Osteocyte (in vitro differentiated cells): Measurements from ENCODE around the gene GRID1. TPM values are rescaled to one million over a fixed set of nuclear protein-coding genes. Genes with fewer than 3 reads are reported as not detected.
"Not testable (repeated sequence)": the region's sequence is repeated elsewhere in the genome, so short reads cannot be mapped to it uniquely, and the experiment has no call there.

Source experiments
- DNase-seq: peaks from one replicate; pipeline ENCODE4 v3.0.0; 2021; ENCODE audit warnings: mixed read lengths; ENCODE audit not compliant: unreplicated experiment; ENCODE audit errors: extremely low spot score
- H3K27ac Mint-ChIP-seq: one replicate; pipeline ENCODE4 v1.8.0; 2021; ENCODE audit warnings: mild to moderate bottlenecking, mixed read lengths; ENCODE audit not compliant: unreplicated experiment
- H3K27me3 Mint-ChIP-seq: one replicate; pipeline ENCODE4 v1.8.0; 2021; ENCODE audit warnings: mixed read lengths; ENCODE audit not compliant: unreplicated experiment
- H3K36me3 Mint-ChIP-seq: one replicate; pipeline ENCODE4 v1.8.0; 2021; ENCODE audit warnings: mixed read lengths; ENCODE audit not compliant: unreplicated experiment
- H3K4me1 Mint-ChIP-seq: one replicate; pipeline ENCODE4 v1.8.0; 2021; ENCODE audit warnings: mixed read lengths; ENCODE audit not compliant: unreplicated experiment
- H3K4me3 Mint-ChIP-seq: one replicate; pipeline ENCODE4 v1.8.0; 2021; ENCODE audit warnings: mild to moderate bottlenecking, moderate library complexity, mixed read lengths; ENCODE audit not compliant: unreplicated experiment
- H3K9me3 Mint-ChIP-seq: one replicate; pipeline ENCODE4 v1.8.0; 2021; ENCODE audit warnings: mixed read lengths; ENCODE audit not compliant: unreplicated experiment
- total RNA-seq: library from RNA; stranded (reverse); gene quantifications from 2 replicates; pipeline ENCODE4 v1.2.1, GENCODE V29; 2021
- TF ChIP-seq, protein P1 (sequence below): fragments of 200-600 bp; sonication (generic); IDR thresholded peaks from 2 replicates; pipeline ENCODE4 v1.5.0; 2021; ENCODE audit warnings: antibody characterized with exemption, mild to moderate bottlenecking, moderate library complexity

Gene GRID1
- total RNA-seq, 1 donor from 2014 or later = 0.11 TPM

DNA sequence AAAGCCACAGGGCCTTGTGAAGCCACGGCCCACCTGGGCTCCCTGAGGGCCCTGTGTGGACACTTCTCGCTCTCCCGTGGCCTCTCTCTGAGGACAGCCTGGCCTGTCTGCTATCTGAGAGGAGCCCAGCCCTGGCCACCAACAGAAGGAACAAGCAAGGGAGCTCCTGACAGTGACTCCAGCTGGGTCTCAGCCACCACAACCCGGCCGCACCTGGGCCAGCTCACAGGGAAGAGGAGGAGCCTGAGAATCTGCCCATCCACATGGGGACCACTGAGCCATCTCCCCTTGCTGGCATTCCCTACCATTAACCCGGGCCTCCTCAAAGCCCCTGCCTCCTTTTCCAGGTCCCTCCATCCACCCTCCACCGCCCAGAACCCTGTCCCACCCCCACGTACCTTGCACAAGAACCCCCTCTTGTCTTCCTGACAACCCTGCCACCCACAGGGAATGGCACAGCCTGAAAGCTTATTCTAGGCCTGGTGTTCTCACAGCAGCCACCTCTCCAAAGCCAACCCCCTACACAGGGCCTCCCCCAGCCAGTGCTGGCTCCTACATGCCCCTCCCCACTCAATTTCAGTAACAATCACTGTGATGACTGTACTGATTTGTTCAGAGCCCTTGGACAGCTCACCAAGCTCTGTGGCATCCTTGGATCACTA is 120.2 kb downstream of the GRID1 start:
- no peak overlapping the region for H3K4me3 Mint-ChIP-seq
- no peak for DNase-seq
- H3K9me3 Mint-ChIP-seq = no peaks in the 10 kb centered on the region
- H3K27me3 Mint-ChIP-seq = no peaks in the 10 kb centered on the region
- H3K4me1 Mint-ChIP-seq = no peaks in the 10 kb centered on the region
- TF ChIP-seq, protein P1, sequence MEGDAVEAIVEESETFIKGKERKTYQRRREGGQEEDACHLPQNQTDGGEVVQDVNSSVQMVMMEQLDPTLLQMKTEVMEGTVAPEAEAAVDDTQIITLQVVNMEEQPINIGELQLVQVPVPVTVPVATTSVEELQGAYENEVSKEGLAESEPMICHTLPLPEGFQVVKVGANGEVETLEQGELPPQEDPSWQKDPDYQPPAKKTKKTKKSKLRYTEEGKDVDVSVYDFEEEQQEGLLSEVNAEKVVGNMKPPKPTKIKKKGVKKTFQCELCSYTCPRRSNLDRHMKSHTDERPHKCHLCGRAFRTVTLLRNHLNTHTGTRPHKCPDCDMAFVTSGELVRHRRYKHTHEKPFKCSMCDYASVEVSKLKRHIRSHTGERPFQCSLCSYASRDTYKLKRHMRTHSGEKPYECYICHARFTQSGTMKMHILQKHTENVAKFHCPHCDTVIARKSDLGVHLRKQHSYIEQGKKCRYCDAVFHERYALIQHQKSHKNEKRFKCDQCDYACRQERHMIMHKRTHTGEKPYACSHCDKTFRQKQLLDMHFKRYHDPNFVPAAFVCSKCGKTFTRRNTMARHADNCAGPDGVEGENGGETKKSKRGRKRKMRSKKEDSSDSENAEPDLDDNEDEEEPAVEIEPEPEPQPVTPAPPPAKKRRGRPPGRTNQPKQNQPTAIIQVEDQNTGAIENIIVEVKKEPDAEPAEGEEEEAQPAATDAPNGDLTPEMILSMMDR = no peak
- no peaks in the 10 kb centered on the region for H3K36me3 Mint-ChIP-seq
- no peak overlapping the region for H3K27ac Mint-ChIP-seq

GRCh38 chr10:86245015-86245394 is 121.6 kb downstream of the GRID1 start:
- TF ChIP-seq, protein P1 = no peak
- no peak for DNase-seq
- no peaks in the 10 kb centered on the region for H3K27me3 Mint-ChIP-seq
- no peaks in the 10 kb centered on the region for H3K36me3 Mint-ChIP-seq
- H3K9me3 Mint-ChIP-seq = no peaks in the 10 kb centered on the region
- H3K27ac Mint-ChIP-seq = no peak overlapping the region
- H3K4me3 Mint-ChIP-seq = no peak overlapping the region
- H3K4me1 Mint-ChIP-seq = no peaks in the 10 kb centered on the region

DNA sequence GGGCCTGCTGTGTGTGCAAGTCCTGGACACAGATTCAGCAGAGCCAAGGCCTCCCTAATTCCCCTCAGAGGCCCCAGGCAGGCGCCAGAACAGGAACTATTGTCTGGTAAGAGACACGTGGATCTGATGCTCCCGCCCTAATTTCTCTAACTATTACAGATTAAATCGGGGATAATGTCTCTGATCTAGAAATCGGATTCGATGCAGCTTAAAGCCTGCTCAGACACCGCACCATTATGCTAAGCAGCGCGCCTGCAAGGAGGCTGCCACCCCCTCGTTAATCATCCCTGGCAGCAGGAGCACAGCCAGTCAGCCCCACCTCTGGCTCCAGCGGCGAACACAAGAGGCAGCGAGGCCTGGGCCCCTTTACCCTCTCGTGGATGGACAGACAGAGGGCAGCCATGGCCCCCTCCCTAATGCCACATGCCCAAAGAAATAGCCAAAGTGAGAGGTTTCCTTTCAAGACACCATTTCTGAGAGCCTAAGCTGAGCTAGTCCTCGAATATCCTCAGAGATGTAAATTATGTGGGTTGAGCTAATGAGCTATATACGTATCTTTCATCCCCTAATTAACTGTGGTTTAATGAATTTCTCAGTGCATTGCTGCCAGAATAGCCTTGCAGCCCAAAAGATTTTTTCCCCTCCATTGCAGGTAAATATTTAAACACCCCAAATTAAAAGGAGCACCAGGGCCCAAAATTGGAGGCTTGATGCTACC is 122.1 kb downstream of the GRID1 start:
- no peak for DNase-seq
- Mint-ChIP-seq H3K9me3 (no peaks in the 10 kb centered on the region), H3K4me1 (no peaks in the 10 kb centered on the region), H3K27me3 (no peaks in the 10 kb centered on the region), H3K27ac (no peak overlapping the region), H3K36me3 (no peaks in the 10 kb centered on the region), H3K4me3 (no peak overlapping the region)
- TF ChIP-seq, protein P1 = no peak

DNA sequence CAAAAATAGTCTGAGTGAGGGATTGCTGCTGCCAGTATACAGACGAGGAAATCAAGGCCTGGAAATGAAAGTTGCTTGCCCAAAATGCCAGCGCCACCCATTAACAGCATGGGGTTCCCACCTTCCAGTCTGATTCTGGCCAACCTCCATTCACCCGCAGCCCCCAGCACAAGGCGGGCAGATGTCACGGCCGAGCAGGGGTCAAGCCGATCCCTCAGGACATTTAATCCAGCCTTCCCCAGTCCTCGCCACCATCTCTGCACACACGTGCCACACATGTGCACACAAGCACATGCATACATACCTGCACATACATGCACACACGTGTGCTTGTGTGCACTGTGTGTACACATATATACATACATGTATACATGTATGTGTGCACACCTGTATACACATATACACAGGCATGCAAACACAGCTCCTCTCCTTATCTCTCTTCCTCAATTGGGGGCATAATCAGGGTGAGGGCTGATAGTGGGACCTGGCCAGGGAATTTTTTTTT is 122.9 kb downstream of the GRID1 start:
- no peak for DNase-seq
- Mint-ChIP-seq H3K27me3 (no peaks in the 10 kb centered on the region), H3K27ac (no peak overlapping the region), H3K9me3 (no peaks in the 10 kb centered on the region), H3K4me3 (no peak overlapping the region), H3K4me1 (no peaks in the 10 kb centered on the region), H3K36me3 (no peaks in the 10 kb centered on the region)
- TF ChIP-seq, protein P1 = no peak

DNA sequence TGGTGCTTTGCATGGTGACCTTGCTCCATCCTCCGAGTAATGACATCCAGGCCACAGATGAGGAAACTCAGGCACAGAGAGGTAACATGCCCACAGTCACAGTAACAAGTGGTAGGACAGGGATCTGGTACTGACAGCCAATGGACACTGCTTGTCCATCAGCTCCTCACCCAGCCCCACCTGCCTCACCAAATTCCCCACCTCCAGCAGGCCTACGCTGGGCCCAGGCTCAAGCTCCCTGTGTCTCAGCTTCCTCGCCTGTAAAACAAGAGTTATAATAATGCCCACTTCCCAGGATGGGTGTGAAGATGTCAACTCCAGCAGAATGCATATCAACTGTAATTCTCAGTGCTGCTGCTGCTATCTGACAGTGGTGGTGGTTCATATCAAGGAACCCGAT is 123.8 kb downstream of the GRID1 start:
- no peaks in the 10 kb centered on the region for H3K27me3 Mint-ChIP-seq
- TF ChIP-seq, protein P1 = no peak
- no peaks in the 10 kb centered on the region for H3K4me1 Mint-ChIP-seq
- no peak overlapping the region for H3K27ac Mint-ChIP-seq
- H3K9me3 Mint-ChIP-seq = peaks cover under 1% of the 10 kb centered on the region
- no peaks in the 10 kb centered on the region for H3K36me3 Mint-ChIP-seq
- DNase-seq = no peak
- H3K4me3 Mint-ChIP-seq = no peak overlapping the region

GRCh38 chr10:86238089-86238488 is 128.5 kb downstream of the GRID1 start:
- not testable (repeated sequence) for H3K9me3 Mint-ChIP-seq, H3K4me1 Mint-ChIP-seq, H3K36me3 Mint-ChIP-seq, H3K27me3 Mint-ChIP-seq, DNase-seq, H3K27ac Mint-ChIP-seq, H3K4me3 Mint-ChIP-seq
